Gastrocnemius medialis (tissue), 4 donors: Measurements from ENCODE around the gene COQ8B.

Experiments
- POLR2A ChIP-seq, 2 donors: fragments of 450-650 bp; IDR thresholded peaks; one replicate each; pipeline ENCODE4 v1.6.1; 2017; ENCODE audit warnings: antibody characterized with exemption in 2 of 2, mild to moderate bottlenecking in 2 of 2, moderate library complexity in 2 of 2
- TF ChIP-seq, protein P1 (sequence below), 5 experiments: fragments of 450-650 bp in 3 of 5; fragments of 200-600 bp in 2 of 5; sonication (generic) in 2 of 5; IDR thresholded peaks in 4 of 5; conservative IDR thresholded peaks in 1 of 5; 1 replicate in 4 of 5; 2 replicates in 1 of 5; pipeline ENCODE4 v1.5.1; 2016 to 2019; ENCODE audit warnings: antibody characterized with exemption in 5 of 5, mild to moderate bottlenecking in 3 of 5, moderate library complexity in 3 of 5

DNA sequence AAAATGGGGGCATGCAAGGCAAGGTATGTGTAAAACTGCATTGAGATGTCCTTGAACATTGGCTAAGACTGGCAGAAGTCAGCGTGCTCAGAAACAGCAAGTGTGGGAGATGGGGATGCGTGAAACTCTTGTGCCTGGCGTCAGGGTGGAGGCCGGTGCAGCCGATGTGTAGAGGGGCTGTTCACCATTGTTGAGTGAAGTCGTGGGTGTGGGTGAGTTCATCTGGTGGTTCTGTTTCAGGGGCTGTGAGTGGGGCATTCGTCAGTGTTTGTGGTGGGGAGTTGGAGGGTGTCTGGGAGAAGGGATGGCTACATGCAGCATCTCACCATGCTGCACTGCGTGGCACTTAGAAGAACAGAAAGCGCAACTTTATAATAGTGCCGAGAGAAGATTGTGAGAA lies 47.3 kb upstream of the COQ8B start:
- TF ChIP-seq, protein P1, sequence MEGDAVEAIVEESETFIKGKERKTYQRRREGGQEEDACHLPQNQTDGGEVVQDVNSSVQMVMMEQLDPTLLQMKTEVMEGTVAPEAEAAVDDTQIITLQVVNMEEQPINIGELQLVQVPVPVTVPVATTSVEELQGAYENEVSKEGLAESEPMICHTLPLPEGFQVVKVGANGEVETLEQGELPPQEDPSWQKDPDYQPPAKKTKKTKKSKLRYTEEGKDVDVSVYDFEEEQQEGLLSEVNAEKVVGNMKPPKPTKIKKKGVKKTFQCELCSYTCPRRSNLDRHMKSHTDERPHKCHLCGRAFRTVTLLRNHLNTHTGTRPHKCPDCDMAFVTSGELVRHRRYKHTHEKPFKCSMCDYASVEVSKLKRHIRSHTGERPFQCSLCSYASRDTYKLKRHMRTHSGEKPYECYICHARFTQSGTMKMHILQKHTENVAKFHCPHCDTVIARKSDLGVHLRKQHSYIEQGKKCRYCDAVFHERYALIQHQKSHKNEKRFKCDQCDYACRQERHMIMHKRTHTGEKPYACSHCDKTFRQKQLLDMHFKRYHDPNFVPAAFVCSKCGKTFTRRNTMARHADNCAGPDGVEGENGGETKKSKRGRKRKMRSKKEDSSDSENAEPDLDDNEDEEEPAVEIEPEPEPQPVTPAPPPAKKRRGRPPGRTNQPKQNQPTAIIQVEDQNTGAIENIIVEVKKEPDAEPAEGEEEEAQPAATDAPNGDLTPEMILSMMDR (IDR thresholded peaks at IDR 0.05 in 4 of 5, conservative IDR thresholded peaks at IDR 0.05 in 1 of 5): no peak
- TF ChIP-seq POLR2A (IDR thresholded peaks at IDR 0.05): no peak
